Small intestine (tissue), 16 donors: ENCODE results near the gene RNU1-4. TPM values are rescaled to one million over a fixed set of nuclear protein-coding genes. Genes with fewer than 3 reads are reported as not detected.
"Not testable (repeated sequence)": the region's sequence is repeated elsewhere in the genome, so short reads cannot be mapped to it uniquely, and the experiment has no call there.

Experiments used
- DNase-seq, 2 donors: peaks; one replicate each; pipeline versions ENCODE4 v3.0.0 to v3.0.0-alpha.2; 2013
- FAIRE-seq: peaks from 2 replicates; lab custom pipeline; 2012; peaks lifted over from hg19 to GRCh38; lab: Jason Lieb, UNC
- H3K27ac ChIP-seq, 3 donors: one replicate each; pipeline ENCODE4 v1.5.1; 2013; ENCODE audit warnings: low read length in 2 of 3, mild to moderate bottlenecking in 2 of 3, control low read depth in 1 of 3, inconsistent platforms in 1 of 3, low read depth in 1 of 3, moderate library complexity in 1 of 3
- H3K27me3 ChIP-seq, 3 donors: one replicate each; pipeline ENCODE4 v1.6.1; 2013; ENCODE audit warnings: low read length in 3 of 3, inconsistent platforms in 1 of 3; ENCODE audit not compliant: control insufficient read depth in 3 of 3, insufficient read depth in 3 of 3
- H3K36me3 ChIP-seq, 3 donors: one replicate each; pipeline ENCODE4 v1.6.1; 2013; ENCODE audit warnings: low read length in 3 of 3, inconsistent platforms in 1 of 3, low read depth in 1 of 3, mild to moderate bottlenecking in 1 of 3, moderate library complexity in 1 of 3; ENCODE audit not compliant: control insufficient read depth in 3 of 3, insufficient read depth in 2 of 3
- H3K4me1 ChIP-seq, 3 donors: one replicate each; pipeline ENCODE4 v1.6.1; 2013; ENCODE audit warnings: low read length in 2 of 3, inconsistent platforms in 1 of 3, low read depth in 1 of 3, mild to moderate bottlenecking in 1 of 3, moderate library complexity in 1 of 3; ENCODE audit not compliant: control insufficient read depth in 3 of 3, insufficient read depth in 2 of 3
- H3K4me3 ChIP-seq, 3 donors: one replicate each; pipeline ENCODE4 v1.5.1; 2013; ENCODE audit warnings: low read length in 3 of 3, control low read depth in 1 of 3, inconsistent platforms in 1 of 3, low read depth in 1 of 3, mild to moderate bottlenecking in 1 of 3, moderate library complexity in 1 of 3
- H3K9me3 ChIP-seq, 2 donors: one replicate each; pipeline ENCODE4 v1.6.1; 2013; ENCODE audit warnings: low read depth in 1 of 2, low read length in 1 of 2; ENCODE audit not compliant: control insufficient read depth in 2 of 2, insufficient read depth in 1 of 2
- WGBS, 3 donors: extraction: QIAGEN DNeasy Blood & Tissue Kit; methylation state at CpG; one replicate each; pipeline ENCODE4 v1.1.7; 2013; 5-methylcytosine and 5-hydroxymethylcytosine counted together
- long read RNA-seq, 10 donors: transcript quantifications; one replicate each; lab custom pipeline, GENCODE V29; 2026
- polyA plus RNA-seq, 4 donors: library from polyadenylated mRNA; stranded (reverse) in 3 of 4; unstranded in 1 of 4; fragments of 200-250 nt in 3 of 4; fragments of 120-200 nt in 1 of 4; gene quantifications; one replicate each; pipeline versions ENCODE4 v1.2.1 to v1.2.3, GENCODE V29; 2013
- donor health status: healthy with polysubstance abuse.
- donor health status: control.
- donor health status: control.
- donor health status: Bipolar disorder and iron deficiency.
- donor health status: healthy.

The RNU1-4 gene
- polyA plus RNA-seq, result not detected
- long read RNA-seq, donor 1, result 0 reads
- long read RNA-seq, donor 2, result 0 reads
- long read RNA-seq, donor 3, result 0 reads
- long read RNA-seq, donor 4, result 0 reads
- long read RNA-seq, donor 5, result 0 reads
- long read RNA-seq, donor 6, result 0 reads
- long read RNA-seq, donor 7, result 0 reads
- long read RNA-seq, donor 8, result 0 reads
- long read RNA-seq, donor 9, result 0 reads
- long read RNA-seq, donor 10, partial matches to known transcripts, result 0 of 1 reads
- long read RNA-seq, donor 10, other reads (novel, unspliced or antisense), result 0 of 1 reads

GRCh38 chr1:16740047-16740964 is at the start of gene RNU1-4:
TSS of gene RNU1-4 (plus strand) at chr1:16740516.
- FAIRE-seq, result peak; percentile 62
- not testable (repeated sequence) for H3K27ac ChIP-seq, H3K36me3 ChIP-seq, DNase-seq, H3K9me3 ChIP-seq, H3K4me3 ChIP-seq, H3K27me3 ChIP-seq, H3K4me1 ChIP-seq
- no CpG with 5 or more reads among the region's 46 CpGs for WGBS, 3 donors

GRCh38 chr1:16690971-16691682 is 49.2 kb upstream of the RNU1-4 start:
- 90 to 97% methylated on average over 5 to 7 of the region's 13 CpGs; no CpG with 5 or more reads in 1 of the 3 donors for WGBS, 3 donors
- not testable (repeated sequence) for DNase-seq, H3K4me3 ChIP-seq, H3K27ac ChIP-seq, H3K9me3 ChIP-seq, H3K27me3 ChIP-seq, H3K4me1 ChIP-seq, FAIRE-seq, H3K36me3 ChIP-seq

- H3K36me3 ChIP-seq, DNase-seq, FAIRE-seq, H3K4me3 ChIP-seq, H3K27ac ChIP-seq, H3K27me3 ChIP-seq, H3K4me1 ChIP-seq, H3K9me3 ChIP-seq: not testable (repeated sequence)
- WGBS, 3 donors, result 5 to 19% methylated on average over 26 to 28 of the region's 39 CpGs; no CpG with 5 or more reads in 1 of the 3 donors
Measured at GRCh38 chr1:16692283-16692682, 48.0 kb upstream of the RNU1-4 start.

- H3K27ac ChIP-seq, FAIRE-seq, DNase-seq, H3K4me1 ChIP-seq, H3K4me3 ChIP-seq, H3K9me3 ChIP-seq, H3K27me3 ChIP-seq, H3K36me3 ChIP-seq: not testable (repeated sequence)
- 0 to 3% (median 1%) methylated on average over 8 to 26 of the region's 79 CpGs for WGBS, 3 donors
Measured at GRCh38 chr1:16692717-16693448, 47.4 kb upstream of the RNU1-4 start.

- H3K27ac ChIP-seq, H3K9me3 ChIP-seq, FAIRE-seq, H3K36me3 ChIP-seq, H3K4me3 ChIP-seq, DNase-seq, H3K4me1 ChIP-seq, H3K27me3 ChIP-seq: not testable (repeated sequence)
- 2 to 3% (median 2%) methylated on average over 18 to 46 of the region's 96 CpGs for WGBS, 3 donors
Measured at GRCh38 chr1:16693449-16694307, 46.6 kb upstream of the RNU1-4 start.

- not testable (repeated sequence) for H3K27me3 ChIP-seq, H3K36me3 ChIP-seq, H3K4me1 ChIP-seq, H3K4me3 ChIP-seq, FAIRE-seq, H3K9me3 ChIP-seq, DNase-seq, H3K27ac ChIP-seq
- WGBS, 3 donors, result no CpG with 5 or more reads among the region's 16 CpGs
Measured at GRCh38 chr1:16694308-16694702, 46.0 kb upstream of the RNU1-4 start.

- H3K9me3 ChIP-seq, H3K36me3 ChIP-seq, H3K27ac ChIP-seq, H3K27me3 ChIP-seq, FAIRE-seq, H3K4me1 ChIP-seq: not testable (repeated sequence)
- peak overlapping the region in 2 of 3 donors; percentile 30 to 39 for H3K4me3 ChIP-seq
- DNase-seq, result peak in 1 of 2 donors; percentile 68
- 8 to 32% (median 10%) methylated on average over 19 to 28 of the region's 33 CpGs for WGBS, 3 donors
Measured at GRCh38 chr1:16696507-16697150, 43.7 kb upstream of the RNU1-4 start.
